K562 (cell line): ENCODE data around the gene TTLL10. TPM values are rescaled to one million over a fixed set of nuclear protein-coding genes. Genes with fewer than 3 reads are reported as not detected.
A peak's percentile ranks its signal among the peaks of the same experiment; 100 is the strongest.

Source experiments
- ATAC-seq: fragments of 200-7000 bp; cut with Tn5 transposase; 3 replicates; pipeline ENCODE4 v1.9.1; 2020; ENCODE audit warnings: moderate library complexity
- Bru-seq: library from RNA; stranded (reverse); fragments of 400-500 nt; gene quantifications from one replicate; lab custom pipeline; 2021; lab: Mats Ljungman, UMichigan
- BruChase-seq, 2 experiments: library from RNA; stranded (reverse); fragments of 400-500 nt; gene quantifications; one replicate each; lab custom pipeline; 2021; lab: Mats Ljungman, UMichigan
- BruUV-seq: library from RNA; stranded (reverse); fragments of 400-500 nt; replicated peaks from 2 replicates; lab custom pipeline; 2021; lab: Mats Ljungman, UMichigan
- CTCF ChIA-PET: fragments of 300-600 bp; formaldehyde crosslinking; extraction: SDS; loops from one replicate; lab custom pipeline; 2021; ENCODE audit warnings: low intra/inter-chr PET ratio; lab: Yijun Ruan, JAX
- POLR2A ChIA-PET: fragments of 300-600, 350-650 bp; sonication (Branson Sonifier 250); formaldehyde crosslinking; extraction: SDS; loops from one replicate; lab custom pipeline; 2021; ENCODE audit warnings: antibody characterized with exemption, inconsistent platforms; lab: Yijun Ruan, JAX
- DNase-seq, 4 experiments: peaks; one replicate each; pipeline versions ENCODE4 v3.0.0 to v3.0.0-alpha.2; 2011 to 2018; ENCODE audit warnings: low spot score in 3 of 4, mixed read lengths in 3 of 4; ENCODE audit errors: extremely low read depth in 1 of 4
- FAIRE-seq: peaks from 2 replicates; lab custom pipeline; 2011; peaks lifted over from hg19 to GRCh38; lab: Jason Lieb, UNC
- H2AFZ ChIP-seq: 2 replicates; pipeline ENCODE4 v1.6.0; 2011; ENCODE audit warnings: low read depth, low read length, control low read depth, inconsistent platforms
- H3K27ac ChIP-seq: fragments of 200-600 bp; 3 replicates; pipeline ENCODE4 v1.8.0; 2011; ENCODE audit warnings: low read depth, mild to moderate bottlenecking, control low read depth, inconsistent platforms, low read length, moderate library complexity, mixed read lengths; ENCODE audit errors: extremely low read depth
- H3K27me3 ChIP-seq, 2 experiments: fragments of 300-600 bp in 1 of 2; 2 replicates in 1 of 2; 3 replicates in 1 of 2; pipeline versions ENCODE4 v1.6.0 to v1.8.0; 2011; ENCODE audit warnings: inconsistent platforms in 2 of 2, low read length in 2 of 2, mild to moderate bottlenecking in 1 of 2, mixed read lengths in 1 of 2, moderate library complexity in 1 of 2; ENCODE audit not compliant: control insufficient read depth in 2 of 2, insufficient read depth in 2 of 2
- H3K36me3 ChIP-seq: fragments of 300-600 bp; 3 replicates; pipeline ENCODE4 v1.8.0; 2011; ENCODE audit warnings: mild to moderate bottlenecking, low read length, inconsistent platforms; ENCODE audit not compliant: control insufficient read depth, insufficient read depth
- H3K4me1 ChIP-seq, 2 experiments: fragments of 200-600 bp in 1 of 2; replicated peaks in 1 of 2; 2 replicates in 1 of 2; 3 replicates in 1 of 2; pipeline versions ENCODE4 v1.5.1 to v1.8.0; 2011; ENCODE audit warnings: inconsistent platforms in 2 of 2, low read length in 2 of 2, mild to moderate bottlenecking in 1 of 2, mixed read lengths in 1 of 2, moderate library complexity in 1 of 2; ENCODE audit not compliant: control insufficient read depth in 2 of 2, insufficient read depth in 2 of 2
- H3K4me2 ChIP-seq: 2 replicates; pipeline ENCODE4 v1.6.1; 2011; ENCODE audit warnings: low read length, control low read depth, inconsistent platforms, mixed read lengths; ENCODE audit not compliant: insufficient read depth
- H3K4me3 ChIP-seq: fragments of 200-600 bp; sonication (generic), shearing (Covaris generic); 2 replicates; pipeline ENCODE4 v1.5.1; 2016; ENCODE audit warnings: control low read depth, inconsistent platforms
- H3K79me2 ChIP-seq: fragments of 200-600 bp; 3 replicates; pipeline ENCODE4 v1.8.0; 2011; ENCODE audit warnings: low read length, inconsistent platforms; ENCODE audit not compliant: control insufficient read depth, insufficient read depth
- H3K9ac ChIP-seq, 2 experiments: 2 replicates each; pipeline versions ENCODE4 v1.6.0 to v1.6.1; 2011; ENCODE audit warnings: low read depth in 2 of 2, low read length in 2 of 2, control low read depth in 1 of 2, inconsistent platforms in 1 of 2, mild to moderate bottlenecking in 1 of 2, mixed read lengths in 1 of 2; ENCODE audit not compliant: insufficient read depth in 1 of 2
- H3K9me1 ChIP-seq: one replicate; pipeline ENCODE4 v1.6.0; 2011; ENCODE audit warnings: inconsistent platforms, mild to moderate bottlenecking, low read length, moderate library complexity; ENCODE audit not compliant: control insufficient read depth, insufficient read depth
- H3K9me3 ChIP-seq: replicated peaks from 2 replicates; pipeline ENCODE4 v1.5.1; 2011; ENCODE audit warnings: low read depth, low read length, inconsistent platforms; ENCODE audit not compliant: control insufficient read depth, insufficient read depth
- H4K20me1 ChIP-seq: replicated peaks from 2 replicates; pipeline ENCODE4 v1.6.1; 2011; ENCODE audit warnings: low read length, inconsistent platforms, mixed read lengths; ENCODE audit not compliant: control insufficient read depth, insufficient read depth
- E2F6 ChIP-seq, 2 experiments: IDR thresholded peaks; 2 replicates each; pipeline ENCODE4 v1.6.1; 2011; ENCODE audit warnings: borderline replicate concordance in 1 of 2, control low read depth in 1 of 2, low read depth in 1 of 2, low read length in 1 of 2, mild to moderate bottlenecking in 1 of 2, mixed read lengths in 1 of 2, moderate library complexity in 1 of 2; ENCODE audit not compliant: insufficient read depth in 1 of 2, insufficient read length in 1 of 2, poor library complexity in 1 of 2, severe bottlenecking in 1 of 2; ENCODE audit errors: extremely low read depth in 1 of 2
- HMG20A ChIP-seq: fragments of 450-650 bp; formaldehyde crosslinking; conservative IDR thresholded peaks from 2 replicates; pipeline ENCODE4 v1.4.0; 2020; ENCODE audit warnings: mild to moderate bottlenecking, mixed read lengths
- MBD1 ChIP-seq: fragments of 250-450 bp; sonication (Bioruptor Pico); IDR thresholded peaks from 2 replicates; pipeline ENCODE4 v1.8.0; 2022; ENCODE audit warnings: inconsistent platforms
- MYNN ChIP-seq, 2 experiments: sonication (generic); formaldehyde crosslinking in 1 of 2; IDR thresholded peaks; 2 replicates each; pipeline versions ENCODE4 v1.5.0 to v1.6.1; 2016 to 2020; ENCODE audit warnings: antibody characterized with exemption in 1 of 2, missing genetic modification reagents in 1 of 2
- NCOA6 ChIP-seq: fragments of 450-650 bp; IDR thresholded peaks from 2 replicates; pipeline ENCODE4 v1.6.1; 2017; ENCODE audit warnings: mild to moderate bottlenecking
- NCOR1 ChIP-seq: fragments of 450-650 bp; IDR thresholded peaks from 2 replicates; pipeline ENCODE4 v1.6.1; 2016; ENCODE audit warnings: mild to moderate bottlenecking, moderate library complexity
- PCBP1 ChIP-seq: fragments of 200-400 bp; formaldehyde crosslinking; IDR thresholded peaks from 2 replicates; pipeline ENCODE4 v1.6.1; 2018; ENCODE audit warnings: mild to moderate bottlenecking, low read depth, low read length; ENCODE audit not compliant: poor library complexity, severe bottlenecking
- PHB2 ChIP-seq: fragments of 450-650 bp; IDR thresholded peaks from 2 replicates; pipeline ENCODE4 v1.6.1; 2017; ENCODE audit warnings: low read depth
- PURB ChIP-seq: sonication (generic); formaldehyde crosslinking; IDR thresholded peaks from 2 replicates; pipeline ENCODE4 v1.9.0; 2021; ENCODE audit warnings: low read depth, mild to moderate bottlenecking, missing genetic modification reagents
- WGBS: fragments of 100-300 bp; shearing (Covaris generic); methylation state at CpG from one replicate; pipeline ENCODE4 v1.1.6; 2016; ENCODE audit warnings: low coverage, mixed read lengths; ENCODE audit not compliant: insufficient coverage; ENCODE audit errors: missing lambda C conversion rate; 5-methylcytosine and 5-hydroxymethylcytosine counted together
- in situ Hi-C: fragments of 300-500 bp; cut with MboI; formaldehyde crosslinking; loops from 4 replicates; pipeline ENCODE4 v1.15.0; 2018; ENCODE audit warnings: inconsistent platforms, mixed read lengths
- intact Hi-C: fragments of 100-400 bp; cut with micrococcal nuclease; formaldehyde crosslinking; loops from 2 replicates; pipeline ENCODE4 v1.14.2; 2022
- long read RNA-seq, 3 experiments: library from polyadenylated mRNA in 2 of 3; library from RNA in 1 of 3; unstranded in 2 of 3; stranded (forward) in 1 of 3; transcript quantifications; one replicate each; pipeline ENCODE4 v2.0.0, GENCODE V29; 2019 to 2022
- polyA minus RNA-seq, 3 experiments: library from RNA; depleted of rRNA, polyadenylated mRNA; stranded (reverse); fragments of >200 nt; gene quantifications; 2 replicates each; pipeline ENCODE4 v1.2.3, GENCODE V29; 2011
- polyA plus RNA-seq, 8 experiments: library from polyadenylated mRNA; depleted of rRNA in 4 of 8; stranded (reverse) in 5 of 8; unstranded in 3 of 8; fragments of >200 nt; fragmentation: Nextera tagmentation in 2 of 8; fragmentation: Illumina TruSeq in 1 of 8; extraction: Ambion mirVana in 2 of 8; extraction: Trizol in 1 of 8; gene quantifications; 2 replicates each; pipeline versions ENCODE4 v1.2.1 to v1.2.3, GENCODE V29; 2011 to 2014; ENCODE audit warnings: inconsistent platforms in 1 of 8, missing spikeins in 1 of 8
- total RNA-seq, 7 experiments: library from RNA; depleted of rRNA in 6 of 7; stranded (reverse); fragments of >200 nt in 6 of 7; fragmentation: Illumina TruSeq in 2 of 7; extraction: Trizol in 2 of 7; gene quantifications; 2 replicates each; pipeline versions ENCODE4 v1.2.1 to v1.2.3, GENCODE V29; 2011 to 2021; ENCODE audit warnings: low replicate concordance in 1 of 7

TTLL10 gene
- 0.21 TPM in 1 of 2 replicates, not detected in the other for total RNA-seq (2011; cell fraction: chromatin; rRNA removed; ENCODE audit: low replicate concordance)
- 0.17 TPM in 1 of 2 replicates, not detected in the other for total RNA-seq (2011; cell fraction: nucleolus; rRNA removed)
- total RNA-seq (2011; cell fraction: nucleoplasm; rRNA removed) = not detected in 2 replicates
- total RNA-seq (2014; rRNA removed) (not detected in 2 replicates), total RNA-seq (2014; rRNA removed; fragmentation: Illumina TruSeq; extraction: Trizol) (not detected in 2 replicates), total RNA-seq (2015; rRNA removed; fragmentation: Illumina TruSeq; extraction: Trizol) (not detected in 2 replicates), total RNA-seq (2021) (not detected in 2 replicates), polyA plus RNA-seq (2011; rRNA removed) (not detected in 2 replicates), polyA plus RNA-seq (2014; fragmentation: Illumina TruSeq; extraction: Trizol) (not detected in 2 replicates), polyA plus RNA-seq (2014; fragmentation: Nextera tagmentation; extraction: Ambion mirVana) (not detected), polyA plus RNA-seq (2014; rRNA removed) (not detected in 2 replicates), polyA minus RNA-seq (2011; rRNA and poly(A)+ RNA removed) (not detected in 2 replicates), Bru-seq, nascent RNA (percentile 13 among the genes with signal in this experiment), BruChase-seq, experiment 1, labeled RNA remaining after a 2-hour chase (not detected), BruChase-seq, experiment 2, labeled RNA remaining after a 6-hour chase (percentile 2 among the genes with signal in this experiment)
- polyA plus RNA-seq (2011; cell fraction: cytosol; rRNA removed) = 0.06 TPM in 1 of 2 replicates, not detected in the other
- polyA plus RNA-seq (2011; cell fraction: nucleus; rRNA removed) = 0.07 and 0.38 TPM in 2 replicates
- polyA plus RNA-seq (2012) = 0.10 TPM in 1 of 2 replicates, not detected in the other
- not detected in 2 replicates for polyA minus RNA-seq (2011; cell fraction: cytosol; rRNA and poly(A)+ RNA removed)
- polyA minus RNA-seq (2011; cell fraction: nucleus; rRNA and poly(A)+ RNA removed) = 0.13 TPM in 1 of 2 replicates, not detected in the other
- long read RNA-seq, experiment 1 = 0 reads
- long read RNA-seq, experiment 2 = 0 reads
- long read RNA-seq, experiment 3 = 0 reads

GRCh38 chr1:1173793-1174415, at the start of gene TTLL10:
Gene TTLL10 (plus strand): TSS chr1:1173880. CDS start chr1:1179216, 5,336 bp downstream.
- 0 out of 4 replicates have a peak within 1 kb of the TSS, but pooled peaks of 1 of the 2 experiments have one; percentile 29 for H3K9ac ChIP-seq
- FAIRE-seq = peak; percentile 15
- H3K4me2 ChIP-seq = no peak within 1 kb of the TSS
- peaks cover 6% of the 10 kb centered on the region; the same call in 1 of the 2 replicates for H4K20me1 ChIP-seq
- DNase-seq = peak in 1 of 4 experiments; percentile 22
- H3K4me1 ChIP-seq = peaks cover 0 to 66% of the 10 kb centered on the region in 2 experiments; a peak in 2 of 5 replicates
- H3K9me3 ChIP-seq = 0 out of 2 replicates have a peak, but pooled peaks cover 1% of the 10 kb centered on the region
- H3K9me1 ChIP-seq = no peaks in the 10 kb centered on the region
- BruUV-seq = no TSS peak
- no peak within 1 kb of the TSS for H3K4me3 ChIP-seq
- 43% methylated on average over 24 of the region's 35 CpGs for WGBS
- POLR2A ChIA-PET = interaction anchor here (1.1 kb wide), 1 partner anchor 22 kb away, joined by 3 read pairs; no protein-coding TSS in a partner anchor
- H3K36me3 ChIP-seq = no peaks in the 10 kb centered on the region
- H2AFZ ChIP-seq = no peak within 1 kb of the TSS
- intact Hi-C loops (no loop called here), in situ Hi-C loops (no loop called here)
- H3K79me2 ChIP-seq = no peaks in the 10 kb centered on the region
- CTCF ChIA-PET = no interaction called here
- H3K27me3 ChIP-seq = peaks cover 55 to 87% of the 10 kb centered on the region in 2 experiments
- H3K27ac ChIP-seq = no peak within 1 kb of the TSS
- no peak for ATAC-seq
- peak; percentile 25 to 28 for TF ChIP-seq E2F6 (IDR thresholded peaks at IDR 0.05; ENCODE audit: borderline replicate concordance in 1 of 2, extremely low read depth in 1 of 2, insufficient read depth in 1 of 2, insufficient read length in 1 of 2, low read depth in 1 of 2, low read length in 1 of 2, poor library complexity in 1 of 2, severe bottlenecking in 1 of 2)
- no peak for TF ChIP-seq NCOR1
- peak; percentile 87; the same call in 1 of the 2 replicates for TF ChIP-seq MYNN (IDR thresholded peaks at IDR 0.05)
- TF ChIP-seq MYNN (CRISPR knock-in tag; IDR thresholded peaks at IDR 0.05) = no peak
- TF ChIP-seq HMG20A (CRISPR knock-in tag) = no peak
- no peak for TF ChIP-seq PCBP1
- no peak for TF ChIP-seq MBD1 (CRISPR knock-in tag)
- no peak for TF ChIP-seq PURB (CRISPR knock-in tag)
- no peak for TF ChIP-seq PHB2
- TF ChIP-seq NCOA6 = no peak
